Activated B cell treated with CpG ODN at 0.5 μM for 24 hours (primary cell): ENCODE data around the gene PEA15. TPM values are rescaled to one million over a fixed set of nuclear protein-coding genes. Genes with fewer than 3 reads are reported as not detected.

Source experiments
- ATAC-seq: fragments of 200-7000 bp; cut with Tn5 transposase; one replicate; pipeline ENCODE4 v1.10.0; 2021; ENCODE audit warnings: low read depth, mild to moderate bottlenecking, moderate library complexity
- CTCF ChIA-PET: fragments of 350-600 bp; sonication (Branson Sonifier 250); formaldehyde crosslinking; loops from one replicate; lab custom pipeline; 2021; ENCODE audit warnings: antibody characterized with exemption; lab: Charles Lee
- POLR2A ChIA-PET: fragments of 350-600 bp; sonication (Branson Sonifier 250); formaldehyde crosslinking; loops from one replicate; lab custom pipeline; 2021; ENCODE audit warnings: antibody characterized with exemption; lab: Charles Lee
- DNase-seq: peaks from one replicate; pipeline ENCODE4 v3.0.0; 2022
- H3K27ac Mint-ChIP-seq: one replicate; pipeline ENCODE4 v1.8.0; 2020; ENCODE audit warnings: mixed read lengths
- H3K27me3 Mint-ChIP-seq: one replicate; pipeline ENCODE4 v1.8.0; 2021; ENCODE audit warnings: mixed read lengths
- H3K36me3 Mint-ChIP-seq: one replicate; pipeline ENCODE4 v1.8.0; 2021; ENCODE audit warnings: low read depth, mixed read lengths
- H3K4me1 Mint-ChIP-seq: one replicate; pipeline ENCODE4 v1.8.0; 2021; ENCODE audit warnings: mixed read lengths
- H3K4me3 Mint-ChIP-seq: one replicate; pipeline ENCODE4 v1.8.0; 2020; ENCODE audit warnings: mild to moderate bottlenecking, mixed read lengths
- H3K9me3 Mint-ChIP-seq: one replicate; pipeline ENCODE4 v1.8.0; 2020; ENCODE audit warnings: mixed read lengths
- CTCF ChIP-seq: fragments of 200-600 bp; IDR thresholded peaks from one replicate; pipeline ENCODE4 v1.8.0; 2022; ENCODE audit warnings: antibody characterized with exemption, mild to moderate bottlenecking
- intact Hi-C: fragments of 100-400 bp; cut with micrococcal nuclease; formaldehyde crosslinking; loops from one replicate; pipeline ENCODE4 v1.15.1; 2024
- total RNA-seq: library from RNA; stranded (reverse); gene quantifications from 2 replicates; pipeline ENCODE4 v1.2.3, GENCODE V29; 2022

Gene PEA15
- total RNA-seq, 1 donor from 2014 or later, result 107 TPM

- TF ChIP-seq CTCF, result no peak
- intact Hi-C loops, result no loop called here
- no peaks in the 10 kb centered on the region for H3K36me3 Mint-ChIP-seq
- H3K4me1 Mint-ChIP-seq, result no peaks in the 10 kb centered on the region
- no peak overlapping the region for H3K27ac Mint-ChIP-seq
- DNase-seq, result no peak
- no peak overlapping the region for H3K4me3 Mint-ChIP-seq
- no peaks in the 10 kb centered on the region for H3K9me3 Mint-ChIP-seq
- no peak for ATAC-seq
- POLR2A ChIA-PET, result no interaction called here
- H3K27me3 Mint-ChIP-seq, result peaks cover 4% of the 10 kb centered on the region
- CTCF ChIA-PET, result interaction anchor here (6.1 kb wide), 1 partner anchor 104 kb away, joined by 80 read pairs; no protein-coding TSS in a partner anchor
Measured at GRCh38 chr1:160188341-160188740, 16.8 kb upstream of the PEA15 start.

GRCh38 chr1:160189649-160190625, 15.2 kb upstream of the PEA15 start, which contains the start of gene CASQ1:
Gene CASQ1 (plus strand): TSS chr1:160190575. CDS start chr1:160190752, 177 bp downstream.
- POLR2A ChIA-PET, result interaction anchor here (0.6 kb wide), 1 partner anchor 102 kb away, joined by 4 read pairs; no protein-coding TSS in a partner anchor
- ATAC-seq, result no peak
- Mint-ChIP-seq H3K4me3 (no peak within 1 kb of the TSS), H3K36me3 (no peaks in the 10 kb centered on the region), H3K27ac (no peak within 1 kb of the TSS), H3K27me3 (peaks cover 4% of the 10 kb centered on the region), H3K4me1 (no peaks in the 10 kb centered on the region), H3K9me3 (no peaks in the 10 kb centered on the region)
- no peak for TF ChIP-seq CTCF
- CTCF ChIA-PET, result interaction anchor here (1.2 to 6.1 kb wide), 5 partner anchors 14 to 186 kb away, joined by 3 to 109 read pairs (median 74); no protein-coding TSS in a partner anchor
- DNase-seq, result no peak
- intact Hi-C loops, result loop anchor here (10.0 kb wide), 1 partner anchor 415 kb away; no protein-coding TSS in a partner anchor

- CTCF ChIA-PET, result interaction anchor here (0.9 to 6.1 kb wide), 9 partner anchors 12 to 185 kb away, joined by 3 to 109 read pairs (median 4); no protein-coding TSS in a partner anchor
- no peaks in the 10 kb centered on the region for H3K4me1 Mint-ChIP-seq
- POLR2A ChIA-PET, result no interaction called here
- H3K36me3 Mint-ChIP-seq, result no peaks in the 10 kb centered on the region
- no peak overlapping the region for H3K27ac Mint-ChIP-seq
- DNase-seq (no peak), ATAC-seq (no peak)
- TF ChIP-seq CTCF, result no peak
- H3K4me3 Mint-ChIP-seq, result no peak overlapping the region
- no peaks in the 10 kb centered on the region for H3K27me3 Mint-ChIP-seq
- intact Hi-C loops, result loop anchor here (10.0 kb wide), 1 partner anchor 413 kb away; no protein-coding TSS in a partner anchor
- H3K9me3 Mint-ChIP-seq, result no peaks in the 10 kb centered on the region
Measured at GRCh38 chr1:160191756-160192155, 13.4 kb upstream of the PEA15 start.

GRCh38 chr1:160192234-160192633, 12.9 kb upstream of the PEA15 start:
- POLR2A ChIA-PET, result interaction anchor here (0.6 to 1.6 kb wide), 3 partner anchors 28 to 161 kb away, joined by 3 to 9 read pairs (median 4); no protein-coding TSS in a partner anchor
- no peak for TF ChIP-seq CTCF
- no peak overlapping the region for H3K4me3 Mint-ChIP-seq
- intact Hi-C loops, result loop anchor here (10.0 kb wide), 1 partner anchor 413 kb away; no protein-coding TSS in a partner anchor
- H3K27me3 Mint-ChIP-seq, result no peaks in the 10 kb centered on the region
- H3K27ac Mint-ChIP-seq, result no peak overlapping the region
- ATAC-seq (no peak), DNase-seq (no peak)
- peaks cover 3% of the 10 kb centered on the region for H3K4me1 Mint-ChIP-seq
- CTCF ChIA-PET, result interaction anchor here (1.0 to 6.1 kb wide), 8 partner anchors 12 to 184 kb away, joined by 3 to 109 read pairs (median 17); partner anchors contain the start of gene PEA15
- no peaks in the 10 kb centered on the region for H3K36me3 Mint-ChIP-seq
- H3K9me3 Mint-ChIP-seq, result no peaks in the 10 kb centered on the region
